Activated CD4-positive, alpha-beta T cell treated with anti-CD3 and anti-CD28 coated beads, Interleukin-2, amount 50 U/mL, for 48 hours (primary cell): ENCODE results near the gene STK10.
"Not testable (repeated sequence)": the region's sequence is repeated elsewhere in the genome, so short reads cannot be mapped to it uniquely, and the experiment has no call there.

Source experiments
- DNase-seq, 2 experiments: peaks; one replicate each; pipeline ENCODE4 v3.0.0-alpha.2; 2020

STK10 gene

DNA sequence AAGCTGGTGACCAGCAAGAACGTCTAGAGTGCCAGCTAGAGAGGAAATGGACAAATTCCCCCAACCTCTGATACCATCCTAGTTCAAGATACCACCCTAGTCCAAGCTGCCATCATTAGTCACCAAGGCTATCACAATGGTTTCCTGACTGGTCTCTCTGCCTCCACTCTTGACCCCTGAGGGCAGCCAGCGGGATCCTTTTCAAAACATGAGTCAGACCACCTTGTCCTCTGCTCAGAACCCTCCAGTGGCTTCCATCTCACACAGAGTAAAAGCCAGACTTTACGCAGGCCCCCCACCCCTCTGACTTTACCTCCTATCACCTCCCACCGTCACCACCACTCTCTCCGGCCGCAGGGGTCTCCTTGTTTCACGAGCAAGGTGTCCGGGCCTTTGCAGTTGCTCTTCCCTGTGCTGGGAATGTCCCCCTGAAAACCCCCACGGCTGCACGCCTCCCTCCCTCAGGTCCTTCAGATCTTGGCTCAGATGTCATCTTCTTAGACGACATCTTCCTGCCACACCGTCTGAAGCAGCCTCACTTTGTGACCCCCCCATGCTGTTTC lies 139.4 kb downstream of the STK10 start:
- DNase-seq = no peak

DNA sequence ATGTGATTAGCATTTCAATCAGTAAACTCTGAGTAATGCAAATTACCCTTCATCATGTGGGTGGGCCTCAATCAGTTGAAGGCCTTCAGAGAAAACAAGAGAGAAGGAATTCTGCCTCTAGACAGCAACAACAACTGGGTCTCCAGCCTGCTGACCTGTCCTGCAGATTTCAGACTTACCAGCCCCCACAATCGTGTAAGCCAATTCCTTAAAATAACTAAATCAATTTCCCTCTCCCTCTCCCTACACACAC lies 139.9 kb downstream of the STK10 start:
- DNase-seq = no peak

DNA sequence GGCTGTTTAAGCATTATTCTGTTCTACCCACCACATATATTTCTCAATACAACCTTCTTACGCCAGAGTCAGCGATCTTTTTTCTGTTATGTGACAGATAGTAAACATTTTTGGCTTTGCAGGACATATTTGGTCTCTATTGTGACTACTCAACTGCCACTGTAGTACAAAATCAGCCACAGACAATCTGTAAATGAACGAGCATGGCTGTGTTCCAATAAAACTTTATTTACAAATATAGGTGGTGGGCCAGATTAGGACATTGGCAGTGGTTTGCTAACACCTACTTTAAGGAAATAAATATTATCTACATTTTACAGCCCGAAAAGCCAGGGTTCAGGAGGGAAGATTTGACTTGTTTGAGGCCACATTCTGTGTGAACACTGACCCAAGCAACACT lies 141.4 kb downstream of the STK10 start:
- DNase-seq = no peak

DNA sequence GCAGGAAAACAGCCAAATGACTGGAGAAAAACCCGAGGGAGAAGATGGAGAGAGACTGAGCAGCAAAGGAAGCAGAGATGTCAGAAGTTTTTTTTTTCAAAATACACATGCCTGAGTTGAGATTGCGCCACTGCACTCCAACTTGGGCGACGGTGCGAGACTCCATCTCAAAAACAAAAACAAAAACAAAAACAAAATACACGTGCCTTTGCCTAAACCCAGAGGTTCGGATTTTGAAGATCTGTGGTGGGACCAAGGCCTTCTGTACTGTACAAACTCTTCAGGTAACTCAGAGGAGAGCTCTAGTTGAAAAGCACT lies 142.8 kb downstream of the STK10 start:
- DNase-seq = no peak

DNA sequence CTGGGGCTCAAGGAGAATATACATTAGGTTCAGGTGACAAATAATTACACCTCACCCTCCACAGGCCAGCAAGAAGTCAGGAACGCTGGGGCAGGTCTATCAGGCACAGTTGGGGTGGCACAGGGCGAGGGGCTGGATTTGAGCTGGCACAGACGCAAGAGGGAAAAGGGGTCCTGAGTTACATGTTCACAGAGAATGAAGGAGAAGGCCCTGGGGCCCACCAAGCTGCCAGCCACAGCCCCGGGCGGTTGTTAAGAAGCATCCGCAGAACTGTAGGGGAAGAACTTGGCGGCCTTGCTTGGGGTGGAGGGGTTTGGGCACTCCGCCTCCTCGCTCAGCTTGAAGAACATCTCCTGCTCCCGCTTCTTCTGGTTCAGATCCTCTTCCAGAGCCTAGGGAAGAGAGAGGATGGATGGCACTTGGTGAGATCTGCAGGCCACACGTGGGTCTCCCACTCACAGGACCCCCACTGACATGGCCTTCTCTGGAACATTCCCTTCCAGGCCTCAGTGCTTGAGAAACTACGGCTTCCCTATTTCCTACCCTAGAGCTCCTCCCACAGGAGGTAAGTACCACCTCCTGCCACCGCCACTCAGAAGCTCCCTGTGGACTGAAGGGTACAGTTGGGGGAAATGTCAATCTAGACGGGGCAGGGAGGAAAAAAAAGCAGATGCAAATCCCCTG lies 143.3 kb downstream of the STK10 start:
- DNase-seq = no peak

DNA sequence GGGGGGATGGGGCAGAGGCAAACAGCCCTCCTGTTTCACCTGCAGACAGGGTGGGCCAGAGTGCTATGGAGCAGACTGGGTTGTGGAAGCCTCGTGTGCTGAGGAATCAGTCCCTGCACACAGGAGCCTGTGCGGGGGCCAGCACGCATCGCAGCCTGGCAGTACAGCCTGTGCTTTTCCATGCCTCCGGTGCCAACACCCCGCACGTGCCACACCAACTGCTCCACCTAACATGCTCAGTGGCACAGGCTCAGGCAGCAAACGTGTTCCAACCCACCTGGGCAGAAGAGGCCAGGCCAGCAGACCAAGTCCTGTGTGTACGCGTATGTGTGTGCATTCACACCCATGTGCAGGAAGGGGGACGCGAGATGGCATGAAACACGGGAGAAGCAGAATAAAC lies 144.2 kb downstream of the STK10 start:
- no peak for DNase-seq

DNA sequence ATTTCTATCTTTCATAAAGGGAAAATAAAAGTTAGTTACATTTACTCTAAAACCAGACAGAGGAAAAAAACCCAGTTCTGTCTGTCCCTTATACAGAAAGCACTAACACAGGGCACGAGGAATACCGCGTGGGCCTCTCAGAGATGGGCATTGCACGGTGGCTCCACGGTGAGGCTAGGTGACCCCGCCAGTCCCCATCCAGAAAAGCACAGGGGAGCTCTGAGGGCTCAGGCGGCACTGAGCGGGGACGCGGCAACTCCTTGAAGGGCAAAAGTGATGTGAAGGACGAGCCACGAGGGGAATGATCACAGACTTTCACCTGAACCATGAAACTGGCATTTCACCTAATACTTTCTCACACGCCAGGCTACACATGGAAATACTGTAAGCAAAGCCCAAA lies 145.8 kb downstream of the STK10 start:
- no peak for DNase-seq

DNA sequence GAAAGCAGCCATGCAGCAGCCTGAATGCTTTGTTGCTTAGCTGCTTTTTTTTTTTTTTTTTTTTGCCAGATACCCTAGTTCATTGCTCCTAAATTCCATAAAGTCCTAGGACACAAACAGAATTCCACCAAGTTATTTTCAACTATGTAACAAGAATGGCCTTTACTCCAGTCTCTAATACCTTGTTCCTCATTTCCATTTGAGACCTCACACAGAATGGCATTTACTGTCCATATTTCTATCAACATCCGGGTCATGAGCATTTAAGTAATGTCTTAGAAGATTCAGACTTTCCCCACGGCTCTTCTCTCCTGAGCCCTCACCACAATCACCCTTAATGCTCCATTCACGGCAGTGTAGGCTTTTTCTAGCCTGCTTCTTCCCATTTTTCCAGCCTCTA lies 149.9 kb downstream of the STK10 start:
- no peak for DNase-seq

DNA sequence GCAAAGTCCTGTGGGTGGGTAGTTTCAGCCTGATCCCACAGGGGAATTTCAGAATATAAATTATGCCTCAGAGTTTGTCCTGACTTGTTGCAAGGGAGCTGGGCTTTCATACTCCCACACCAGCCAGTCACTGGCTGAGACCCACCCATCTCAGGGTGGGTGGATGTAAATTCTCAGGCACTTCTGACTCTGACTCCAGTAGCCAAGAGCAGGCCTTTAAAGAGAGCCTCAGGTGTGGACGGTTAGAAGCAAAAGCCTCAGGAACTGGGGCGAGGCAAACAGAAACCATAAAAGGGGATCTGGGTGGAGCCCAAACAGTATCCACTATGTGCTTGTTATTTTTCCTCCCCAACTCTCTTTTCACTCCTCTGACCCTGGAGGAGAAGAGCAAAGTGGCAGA lies 153.0 kb downstream of the STK10 start:
- peak; percentile 11 to 26 for DNase-seq

DNA sequence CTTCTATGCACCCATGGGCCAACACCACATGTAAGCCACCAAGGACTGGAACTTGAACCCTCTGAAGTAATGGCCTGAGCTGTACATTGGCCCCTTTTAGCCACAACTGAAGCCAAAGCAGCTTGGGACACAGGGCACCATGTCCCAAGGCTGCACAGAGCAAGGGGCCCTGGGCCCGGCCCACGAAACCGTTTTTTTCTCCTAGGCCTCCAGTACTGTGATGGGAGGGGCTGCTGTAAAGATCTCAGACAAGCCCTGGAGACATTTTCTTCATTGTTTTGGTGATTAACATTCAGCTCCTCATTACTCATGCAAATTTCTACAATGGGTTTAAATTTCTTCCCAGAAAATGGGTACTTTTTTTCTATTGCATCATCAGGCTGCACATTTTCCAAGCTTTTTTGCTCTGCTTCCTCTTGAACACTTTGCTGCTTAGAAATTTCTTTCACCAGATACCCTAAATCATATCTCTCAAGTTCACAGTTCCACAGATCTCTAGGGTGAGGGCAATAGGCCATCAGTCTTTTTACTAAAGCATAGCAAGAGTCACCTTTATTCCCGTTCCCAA lies 156.0 kb downstream of the STK10 start:
- DNase-seq = no peak

DNA sequence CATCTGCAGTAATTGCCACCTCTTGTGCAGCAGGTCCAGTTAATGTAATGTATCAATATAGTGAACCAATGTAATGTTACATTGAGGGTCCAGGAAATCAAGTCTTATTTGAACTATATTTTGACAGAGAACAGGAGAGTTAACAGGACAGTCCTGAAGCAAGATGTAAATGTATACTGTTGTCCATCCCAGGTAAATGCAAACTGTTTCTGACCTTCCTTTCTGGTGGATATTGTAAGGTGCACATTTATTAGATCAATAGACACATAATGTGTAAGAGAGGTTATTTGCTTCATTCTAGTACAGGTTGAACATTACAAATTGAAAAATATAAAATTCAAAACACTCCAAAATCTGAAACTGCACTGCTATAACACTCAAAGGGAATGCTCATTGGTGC lies 158.1 kb downstream of the STK10 start:
- DNase-seq = no peak

DNA sequence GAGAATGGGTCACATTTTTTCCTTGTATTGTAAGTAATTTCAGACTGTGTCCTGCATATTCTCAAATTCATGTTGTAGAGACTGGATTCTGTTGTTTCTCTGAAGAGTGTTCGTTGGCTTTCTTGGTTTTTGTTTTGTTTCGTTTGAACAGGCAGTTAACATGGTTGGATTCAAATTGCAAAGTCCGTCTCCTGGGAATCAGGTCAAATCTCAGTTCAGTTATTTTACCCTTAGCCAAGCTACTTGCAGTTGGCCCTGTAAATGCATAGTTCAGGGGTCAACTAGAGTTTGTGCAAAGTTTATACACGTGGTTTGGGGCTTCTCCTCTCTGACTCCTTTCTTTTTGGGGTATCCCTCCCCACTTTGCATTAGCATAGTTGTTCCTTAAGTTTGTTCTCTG lies 159.9 kb downstream of the STK10 start:
- no peak for DNase-seq

DNA sequence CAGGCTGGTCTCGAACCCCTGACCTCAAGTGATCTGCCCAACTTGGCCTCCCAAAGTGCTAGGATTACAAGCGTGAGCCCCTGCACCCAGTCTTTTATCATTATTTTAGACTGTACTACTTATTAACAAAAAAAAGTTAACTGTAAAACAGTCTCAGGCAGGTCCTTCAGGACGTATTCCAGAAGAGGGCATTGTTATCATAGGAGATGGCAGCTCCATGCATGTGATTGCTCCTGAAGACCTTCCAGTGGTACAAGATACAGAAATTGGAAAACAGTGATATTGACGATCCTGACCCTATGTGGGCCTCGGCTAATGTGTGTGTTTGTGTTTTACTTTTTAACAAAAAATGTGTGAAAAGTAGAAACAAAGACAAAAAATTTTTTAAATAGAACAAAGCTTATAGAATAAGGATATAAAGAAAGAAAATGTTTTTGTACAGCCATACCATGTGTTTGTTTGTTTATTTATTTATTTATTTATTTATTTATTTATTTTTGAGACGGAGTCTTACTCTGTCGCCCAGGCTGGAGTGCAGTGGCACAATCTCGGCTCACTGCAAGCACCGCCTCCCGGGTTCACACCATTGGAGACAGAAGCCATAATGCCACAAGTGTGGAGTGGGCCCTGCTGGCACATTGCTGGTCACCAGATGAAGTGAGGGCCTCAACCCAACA lies 167.8 kb downstream of the STK10 start:
- not testable (repeated sequence) for DNase-seq

DNA sequence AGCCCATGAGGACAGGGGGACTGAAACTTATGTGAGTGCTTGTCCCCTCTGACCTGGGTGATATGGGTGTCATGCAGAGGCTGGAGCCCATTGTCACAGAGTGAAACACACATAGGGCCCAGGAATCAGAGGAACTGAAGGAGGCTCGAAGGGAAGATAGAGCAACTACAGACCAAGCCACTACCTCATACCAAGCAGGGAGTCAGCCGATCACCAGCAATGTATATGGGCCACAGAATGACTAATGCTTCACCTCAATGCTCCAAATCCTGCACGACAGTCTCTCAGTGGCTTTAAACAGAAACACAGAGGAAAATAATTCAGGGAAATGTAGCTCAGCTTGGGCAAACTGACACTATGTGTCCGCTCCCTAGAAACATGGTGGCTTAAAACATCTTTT lies 172.7 kb downstream of the STK10 start:
- no peak for DNase-seq

DNA sequence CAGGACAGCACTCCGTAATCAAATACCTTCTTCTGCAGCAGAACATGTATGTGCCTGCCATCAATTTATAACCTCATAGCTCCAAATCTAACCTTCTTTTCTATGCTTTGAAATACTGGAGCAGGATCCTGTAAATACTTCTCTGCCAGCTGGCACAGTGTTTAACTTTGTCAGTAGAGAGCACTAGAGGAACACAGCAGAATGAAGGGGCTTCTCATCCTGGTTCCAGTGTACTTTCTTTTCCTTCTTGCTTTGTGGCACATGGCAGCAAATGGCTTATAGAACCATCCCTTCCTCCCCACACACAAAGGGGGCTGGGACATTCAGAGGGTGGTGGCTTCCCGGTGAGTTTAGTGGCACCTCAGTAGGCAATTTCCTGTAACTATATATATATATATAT lies 177.7 kb downstream of the STK10 start:
- DNase-seq = no peak

DNA sequence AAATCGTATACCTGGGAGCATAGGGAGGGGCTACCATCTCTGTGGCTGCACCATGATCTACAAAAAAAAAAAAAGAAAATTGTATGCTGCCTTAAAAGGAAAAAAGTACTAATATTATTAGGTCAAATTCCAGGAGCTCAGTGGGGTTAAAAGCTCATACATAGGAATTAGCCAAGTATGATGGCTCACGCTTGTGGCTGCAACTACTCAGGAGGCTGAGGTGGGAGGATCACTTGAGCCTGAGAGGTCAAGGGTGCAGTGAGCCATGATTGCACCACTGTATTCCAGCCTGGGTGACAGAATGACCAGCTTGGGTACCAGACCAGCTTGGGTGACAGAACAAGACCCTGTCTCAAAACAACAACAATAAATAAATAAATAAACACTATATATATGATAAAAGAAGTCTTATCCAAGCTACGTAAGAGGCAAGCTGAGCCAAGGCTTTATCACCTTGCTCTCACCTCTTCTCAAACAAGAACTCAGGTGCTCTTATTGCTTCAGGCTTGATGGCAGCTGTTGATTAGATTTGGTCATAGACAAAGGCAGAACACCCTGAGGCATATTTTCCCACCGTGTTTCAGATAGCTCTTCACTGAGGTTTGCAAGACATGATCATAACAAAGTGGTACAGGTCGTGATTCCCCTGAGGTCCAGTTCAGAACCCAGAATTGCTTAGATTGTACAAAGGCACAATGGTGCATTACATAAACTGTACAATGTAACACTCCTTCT lies 178.3 kb downstream of the STK10 start:
- DNase-seq = no peak

DNA sequence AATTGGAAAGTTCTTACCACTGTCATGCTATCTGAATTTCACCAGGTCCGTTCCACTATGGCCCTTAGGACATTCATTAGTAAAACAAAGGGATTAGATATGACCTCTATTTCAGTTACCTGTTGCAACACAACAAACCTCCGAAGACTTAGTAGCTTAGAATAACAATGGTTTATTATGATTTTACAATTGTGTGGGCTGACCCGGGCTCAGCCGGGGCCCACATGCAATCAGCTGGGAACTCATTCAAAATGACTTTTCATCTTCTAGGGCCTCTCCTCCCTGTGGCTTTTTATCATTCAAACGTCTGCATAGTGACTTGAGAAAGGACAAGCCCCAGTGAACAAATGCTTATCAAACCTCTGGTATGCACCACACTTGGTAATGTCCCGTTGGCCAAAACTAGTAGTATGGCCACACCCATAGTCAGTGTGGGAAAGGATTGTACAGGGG lies 179.3 kb downstream of the STK10 start:
- no peak for DNase-seq

DNA sequence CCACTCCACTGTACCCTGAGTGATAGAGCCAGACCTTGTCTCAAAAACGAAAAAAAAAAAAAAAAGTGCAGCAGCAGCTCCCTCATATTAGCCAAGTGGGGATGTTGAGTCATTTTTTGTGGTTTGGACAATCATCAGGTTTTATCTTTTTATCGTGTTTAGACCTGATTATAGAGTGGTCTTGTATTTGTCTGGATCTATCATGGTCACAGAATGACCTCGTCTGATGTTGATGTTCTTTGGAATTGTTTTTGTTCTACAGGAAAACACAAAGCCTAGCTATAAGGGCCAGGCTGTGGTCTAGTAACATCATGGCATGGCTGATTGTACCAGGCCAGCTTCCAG lies 179.9 kb downstream of the STK10 start:
- DNase-seq = no peak

DNA sequence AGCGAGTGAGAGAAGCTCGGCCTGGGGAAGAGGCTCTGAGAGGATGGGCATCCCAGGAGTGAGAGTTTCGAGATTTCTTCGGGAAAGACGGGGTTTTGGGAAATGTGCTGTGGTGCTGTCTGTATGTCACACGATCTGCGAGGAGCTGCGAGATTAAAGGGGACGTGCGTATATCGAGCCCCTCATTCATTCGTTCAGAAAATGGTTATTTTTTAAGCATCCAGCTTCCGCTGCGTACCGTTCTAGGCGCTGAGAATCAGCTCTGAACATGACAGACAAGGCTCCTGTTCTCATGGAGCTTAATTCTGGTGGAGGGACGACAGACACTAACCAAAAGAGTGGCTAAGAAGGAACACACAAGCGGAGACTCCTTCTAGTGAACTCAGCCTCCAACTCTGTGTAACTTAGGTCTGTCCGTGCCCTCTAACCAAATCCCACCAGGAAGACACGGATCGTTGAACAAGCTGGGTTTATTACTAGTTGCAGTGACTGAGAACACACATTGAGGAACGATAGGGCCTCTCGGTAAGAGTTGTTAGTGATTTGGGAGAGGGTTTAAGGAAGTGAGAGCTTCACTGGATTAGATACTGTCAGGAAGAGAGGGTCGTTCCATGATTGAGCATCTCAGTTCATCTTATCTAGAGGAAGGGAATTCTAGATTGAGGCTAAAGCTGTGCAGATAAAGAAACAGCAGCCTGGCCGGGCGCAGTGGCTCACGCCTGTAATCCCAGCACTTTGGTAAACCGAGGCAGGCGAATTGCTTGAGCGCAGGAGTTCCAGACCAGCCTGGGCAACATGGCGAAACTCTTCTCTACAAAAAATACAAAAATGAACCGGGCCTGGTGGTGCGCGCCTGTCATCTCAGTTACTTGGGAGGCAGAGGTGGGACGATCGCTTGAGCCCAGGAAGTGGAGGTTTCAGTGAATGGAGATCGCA lies 180.6 kb downstream of the STK10 start:
- DNase-seq = peak; percentile 25 to 39

DNA sequence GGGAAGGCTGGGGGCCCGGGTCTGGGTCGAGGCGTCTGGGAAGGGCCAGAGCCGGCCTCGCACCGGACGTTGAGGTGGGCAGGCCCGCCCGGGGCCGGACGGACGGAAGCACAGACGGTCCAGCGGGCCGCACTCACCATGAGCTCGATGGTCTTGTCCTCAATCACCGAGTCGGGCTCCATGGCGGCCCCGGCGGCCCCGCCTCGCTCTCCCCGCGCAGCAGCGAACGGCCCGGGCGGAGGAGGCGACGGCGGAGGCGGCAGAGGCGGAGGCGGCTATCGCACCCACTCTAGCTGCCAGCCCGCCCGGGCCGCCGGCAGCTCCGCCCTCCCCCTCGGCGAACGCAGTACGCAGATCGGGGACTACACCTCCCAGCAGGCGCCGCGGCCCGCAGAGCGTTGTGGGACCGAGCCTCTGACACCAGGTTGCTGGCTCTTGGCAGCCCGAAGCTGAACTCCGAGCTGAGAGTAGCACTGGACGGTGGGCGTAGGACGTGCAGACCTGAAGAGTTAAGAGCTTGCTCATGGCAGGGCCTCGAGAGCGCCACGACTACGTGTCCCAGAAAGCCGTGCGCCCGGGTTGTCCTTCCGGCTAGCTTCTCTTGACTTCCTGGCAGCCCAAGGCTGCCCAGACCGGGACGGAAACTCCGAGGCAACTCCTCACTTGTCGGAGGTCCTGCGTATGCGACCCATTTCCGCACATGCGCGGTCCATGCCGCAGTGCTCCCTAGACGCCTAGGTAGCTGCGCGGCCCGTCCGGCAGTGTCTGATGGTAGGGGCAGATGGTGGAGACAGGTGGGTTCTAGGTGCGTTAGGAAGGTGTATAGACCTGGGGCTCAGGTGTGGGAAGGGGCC lies 181.5 kb downstream of the STK10 start, which contains the start of gene FBXW11:
TSS of gene FBXW11 (minus strand) at position 318 of the 854 bp plus-strand sequence. CDS start at position 182, 136 bp downstream.
- peak; percentile 96 for DNase-seq

DNA sequence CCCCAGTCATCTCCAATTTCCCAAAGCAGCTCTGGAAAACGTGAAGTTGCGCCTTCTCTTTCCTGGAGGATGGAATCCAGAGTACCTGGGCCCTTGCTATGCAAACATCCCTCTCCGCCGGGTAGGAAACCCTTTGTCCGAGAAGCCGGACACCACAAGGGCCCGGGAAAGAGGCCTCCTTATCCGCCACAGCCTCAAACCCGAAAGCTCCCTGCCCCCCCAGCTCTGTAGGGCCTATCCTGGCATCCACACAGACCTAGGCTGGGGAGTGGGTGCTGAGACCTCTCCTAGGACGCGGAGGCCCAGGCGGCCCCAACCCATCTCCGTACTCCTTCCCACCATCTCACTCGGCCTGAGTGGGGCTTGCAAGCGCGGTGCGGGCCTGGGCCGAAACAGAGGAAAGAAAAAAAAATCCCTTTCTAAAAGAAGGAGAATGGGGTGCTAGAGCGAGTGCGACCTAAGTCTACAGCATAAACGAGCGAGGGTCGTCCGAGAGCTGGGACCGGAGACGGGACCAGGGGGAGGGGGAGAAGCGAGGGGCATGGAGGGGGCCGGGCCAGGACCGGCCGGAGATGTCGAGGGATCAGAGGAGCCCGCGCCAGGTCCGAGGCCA lies 182.2 kb downstream of the STK10 start:
- DNase-seq = peak; percentile 36 to 42
